ENCODE measurements around the gene ARL2BP. TPM values are rescaled to one million over a fixed set of nuclear protein-coding genes. Genes with fewer than 3 reads are reported as not detected.
A peak's percentile ranks its signal among the peaks of the same experiment; 100 is the strongest.
"Not testable (repeated sequence)": the region's sequence is repeated elsewhere in the genome, so short reads cannot be mapped to it uniquely, and the experiment has no call there.

ARL2BP gene
- 60.3 TPM for total RNA-seq
- long read RNA-seq, transcript ARL2BP-201 (6 exons, 2,130 nt): major isoform, 88 of 108 reads
- long read RNA-seq, partial matches to known transcripts: 3 of 108 reads
- long read RNA-seq, other reads (novel, unspliced or antisense): 15 of 108 reads

DNA sequence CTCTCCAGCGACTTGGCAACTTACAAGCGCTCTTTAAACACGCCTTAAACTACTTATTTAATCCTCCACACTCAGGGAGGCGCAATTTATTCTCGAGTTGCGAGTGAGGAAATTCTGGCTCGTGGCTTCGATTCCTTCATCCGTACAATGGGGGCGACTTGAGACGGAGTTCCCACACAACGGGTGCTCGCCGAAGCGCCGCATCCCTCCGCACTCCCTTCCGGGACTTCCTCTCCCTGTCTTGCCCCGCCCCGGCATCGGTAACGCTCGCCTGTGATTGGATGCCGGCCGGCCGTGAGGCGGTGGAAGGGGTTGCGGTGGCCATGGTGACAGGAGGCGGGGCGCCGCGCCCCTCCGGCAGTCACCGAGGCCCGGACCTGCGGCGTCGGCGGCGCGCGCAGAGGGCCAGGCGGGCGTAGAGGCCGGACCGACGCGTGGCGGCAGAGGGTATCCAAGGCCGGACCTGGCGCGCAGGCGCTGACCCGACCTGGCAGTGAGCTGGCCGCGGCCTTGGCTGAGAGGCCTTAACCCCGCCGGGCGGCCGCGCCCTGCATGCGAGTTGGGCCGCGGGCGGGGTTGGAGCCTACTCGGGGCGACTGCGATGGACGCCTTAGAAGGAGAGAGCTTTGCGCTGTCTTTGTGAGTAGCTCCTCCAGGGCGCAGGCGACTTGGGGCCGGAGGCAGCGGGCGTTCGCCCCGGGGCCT lies at the start of gene ARL2BP:
TSS of gene ARL2BP (plus strand) at position 493 of the 705 bp plus-strand sequence. CDS start at position 602, 109 bp downstream.
- peak; percentile 99 for DNase-seq
- intact Hi-C loops (cut with micrococcal nuclease): no loop called here
- peak; percentile 99 for ATAC-seq

DNA sequence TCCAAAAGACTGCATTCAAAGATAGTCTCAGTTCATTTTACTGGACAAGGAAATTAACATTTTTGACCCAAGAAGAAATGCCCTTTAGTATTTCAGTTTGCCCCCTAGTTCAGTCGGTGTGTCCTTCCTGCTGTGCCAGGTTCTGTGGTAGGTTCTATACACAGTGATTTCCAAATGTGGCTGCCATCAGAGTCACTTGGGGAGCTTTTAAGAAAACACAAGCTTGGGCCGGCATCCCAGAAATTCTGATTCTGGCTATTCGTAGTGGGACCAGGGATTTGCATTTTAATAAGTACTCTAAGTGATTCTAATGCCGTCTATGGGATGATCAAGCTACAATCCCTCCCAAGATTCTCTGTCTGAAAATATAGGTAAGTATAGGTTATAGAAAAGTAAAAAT lies 48.8 kb upstream of the ARL2BP start:
- DNase-seq (no peak), ATAC-seq (no peak)
- intact Hi-C loops (cut with micrococcal nuclease): no loop called here

DNA sequence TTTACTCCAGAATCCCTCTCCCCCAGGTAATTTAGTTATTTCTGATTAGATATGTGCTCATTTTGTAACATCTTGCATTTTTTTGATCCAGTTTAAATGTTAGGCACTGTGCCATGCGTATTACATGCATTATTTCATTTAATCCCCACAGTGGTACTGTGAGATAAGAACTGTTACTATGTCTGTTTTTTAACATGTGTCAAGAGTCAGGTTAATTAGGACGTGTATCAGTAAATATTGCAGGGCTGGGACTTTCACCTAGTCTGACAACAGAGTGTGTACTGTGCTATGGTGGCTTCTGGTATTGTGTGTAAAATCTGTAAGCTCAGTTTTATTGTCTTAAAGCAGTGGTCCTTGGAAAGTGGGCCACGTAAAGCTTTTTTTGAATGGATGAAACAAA lies 48.3 kb upstream of the ARL2BP start:
- DNase-seq (no peak), ATAC-seq (no peak)
- intact Hi-C loops (cut with micrococcal nuclease): no loop called here

DNA sequence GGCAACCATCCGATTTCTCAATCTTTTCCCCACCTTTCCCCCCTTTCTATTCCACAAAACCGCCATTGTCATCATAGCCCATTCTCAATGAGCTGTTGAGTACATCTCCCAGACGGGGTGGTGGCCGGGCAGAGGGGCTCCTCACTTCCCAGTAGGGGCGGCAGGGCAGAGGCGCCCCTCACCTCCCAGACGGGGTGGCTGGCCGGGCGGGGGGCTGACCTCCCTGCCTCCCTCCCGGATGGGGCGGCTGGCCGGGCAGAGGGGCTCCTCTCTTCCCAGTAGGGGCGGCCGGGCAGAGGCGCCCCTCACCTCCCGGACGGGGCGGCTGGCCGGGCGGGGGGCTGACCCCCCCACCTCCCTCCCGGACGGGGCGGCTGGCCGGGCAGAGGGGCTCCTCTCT lies 44.7 kb upstream of the ARL2BP start:
- DNase-seq; intact Hi-C loops (cut with micrococcal nuclease); ATAC-seq: not testable (repeated sequence)

DNA sequence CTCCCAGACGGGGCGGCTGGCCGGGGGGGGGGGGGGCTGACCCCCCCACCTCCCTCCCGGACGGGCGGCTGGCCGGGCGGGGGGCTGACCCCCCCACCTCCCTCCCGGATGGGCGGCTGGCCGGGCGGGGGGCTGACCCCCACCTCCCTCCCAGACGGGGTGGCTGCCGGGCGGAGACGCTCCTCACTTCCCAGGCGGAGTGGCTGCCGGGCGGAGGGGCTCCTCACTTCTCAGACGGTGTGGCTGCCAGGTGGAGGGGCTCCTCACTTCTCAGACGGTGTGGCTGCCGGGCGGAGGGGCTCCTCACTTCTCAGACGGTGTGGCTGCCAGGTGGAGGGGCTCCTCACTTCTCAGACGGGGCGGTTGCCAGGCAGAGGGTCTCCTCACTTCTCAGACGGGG lies 44.1 kb upstream of the ARL2BP start:
- ATAC-seq; intact Hi-C loops (cut with micrococcal nuclease); DNase-seq: not testable (repeated sequence)

DNA sequence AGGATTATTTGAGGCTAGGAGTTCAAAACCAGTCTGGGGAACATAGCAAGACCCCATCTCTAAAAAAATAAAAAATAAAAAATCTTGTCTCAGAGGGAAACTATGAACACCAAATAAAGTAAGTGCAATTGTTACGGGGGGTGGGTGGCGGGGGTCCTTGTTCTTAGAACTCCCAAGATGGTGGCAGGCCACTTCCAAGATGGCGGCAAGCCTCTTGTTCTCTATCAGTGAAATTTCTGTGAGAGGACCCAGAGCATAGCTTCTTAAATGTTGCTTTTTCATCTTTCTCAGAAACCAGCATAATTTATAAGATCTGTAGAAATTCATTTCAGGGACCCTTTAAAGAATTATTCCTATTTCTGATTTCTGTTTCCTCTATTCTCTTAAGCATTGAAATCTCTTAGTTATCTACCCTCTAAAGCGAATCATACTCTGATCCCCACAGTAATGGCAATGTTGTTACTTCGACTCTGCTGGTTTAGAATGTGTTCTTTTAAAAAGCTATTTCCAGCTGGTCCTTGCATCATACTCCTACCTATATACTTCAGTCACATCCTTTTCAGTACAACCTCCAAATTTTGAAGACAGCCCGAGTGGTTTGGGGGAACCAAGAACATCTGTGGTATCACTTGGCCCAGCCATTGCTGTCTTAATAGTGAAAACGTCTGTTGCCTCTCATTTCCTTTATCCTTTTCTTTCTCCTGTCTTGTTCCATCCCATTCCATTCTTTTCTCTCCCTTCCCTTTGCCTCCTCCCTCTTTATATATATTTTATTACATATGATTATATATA lies 42.8 kb upstream of the ARL2BP start:
- DNase-seq (no peak), ATAC-seq (no peak)
- intact Hi-C loops (cut with micrococcal nuclease): no loop called here

DNA sequence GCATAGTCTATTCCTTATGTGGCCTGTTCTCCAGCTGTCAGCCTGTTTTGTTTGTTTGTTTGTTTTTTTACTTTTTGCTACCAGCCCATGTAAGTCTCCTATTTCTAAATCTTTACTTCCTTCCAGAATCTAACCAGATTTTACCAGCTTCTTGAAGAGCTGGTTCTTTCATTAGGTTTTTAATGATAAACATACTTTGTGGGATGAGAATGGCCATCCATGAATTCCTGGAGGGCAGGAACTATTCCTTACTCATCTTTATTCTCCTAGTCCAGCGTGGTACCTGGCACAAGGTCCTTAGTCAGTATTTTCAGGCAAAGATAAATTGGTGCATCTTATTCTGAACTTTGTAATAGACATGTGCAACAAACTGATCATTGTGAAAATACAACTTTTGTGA lies 41.6 kb upstream of the ARL2BP start:
- intact Hi-C loops (cut with micrococcal nuclease): no loop called here
- DNase-seq: no peak
- ATAC-seq: no peak

DNA sequence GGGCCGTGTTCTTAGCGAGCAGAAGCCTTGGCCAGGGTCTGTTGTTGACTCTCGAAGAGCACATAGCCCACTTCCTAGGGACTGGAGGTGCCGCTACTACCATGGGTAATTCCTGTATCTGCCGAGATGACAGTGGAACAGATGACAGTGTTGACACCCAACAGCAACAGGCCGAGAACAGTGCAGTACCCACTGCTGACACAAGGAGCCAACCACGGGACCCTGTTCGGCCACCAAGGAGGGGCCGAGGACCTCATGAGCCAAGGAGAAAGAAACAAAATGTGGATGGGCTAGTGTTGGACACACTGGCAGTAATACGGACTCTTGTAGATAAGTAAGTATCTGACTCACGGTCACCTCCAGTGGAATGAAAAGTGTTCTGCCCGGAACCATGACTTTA lies 40.4 kb upstream of the ARL2BP start:
- intact Hi-C loops (cut with micrococcal nuclease): no loop called here
- no peak for DNase-seq
- no peak for ATAC-seq

DNA sequence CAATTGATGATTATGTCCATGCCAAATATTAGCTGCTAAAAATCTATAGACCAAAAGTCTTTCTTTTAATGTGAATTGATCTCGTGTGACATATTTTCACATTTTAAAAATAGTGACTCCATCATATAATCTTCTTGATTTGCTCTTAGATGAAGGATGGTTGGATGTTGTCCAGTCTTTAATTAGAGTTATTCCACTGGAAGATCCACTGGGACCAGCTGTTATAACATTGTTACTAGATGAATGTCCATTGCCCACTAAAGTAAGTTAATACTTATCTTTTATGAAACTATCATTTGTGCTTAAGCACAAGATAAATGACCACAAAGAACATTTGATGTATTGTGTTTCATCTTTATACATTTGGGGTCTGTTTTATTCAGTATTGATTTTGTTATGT lies 36.1 kb upstream of the ARL2BP start:
- intact Hi-C loops (cut with micrococcal nuclease): no loop called here
- ATAC-seq: no peak
- no peak for DNase-seq

DNA sequence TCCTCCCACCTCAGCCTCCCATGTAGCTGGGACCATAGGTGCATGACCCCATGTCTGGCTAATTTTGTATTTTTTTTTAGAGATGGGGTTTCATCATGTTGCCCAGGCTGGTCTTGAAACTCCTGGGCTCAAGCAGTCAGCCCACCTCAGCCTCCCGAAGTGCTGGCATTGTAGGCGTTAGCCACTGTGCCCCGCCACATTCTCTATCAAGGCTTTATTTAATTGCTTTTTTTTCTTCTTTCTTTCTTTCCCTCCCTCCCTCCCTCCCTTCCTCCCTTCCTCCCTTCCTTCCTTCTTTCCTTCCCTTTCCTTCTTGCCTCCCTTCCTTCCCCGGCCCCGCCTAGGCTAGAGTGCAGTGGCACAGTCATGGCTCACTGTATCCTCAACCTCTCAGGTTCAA lies 35.3 kb upstream of the ARL2BP start:
- intact Hi-C loops (cut with micrococcal nuclease): no loop called here

DNA sequence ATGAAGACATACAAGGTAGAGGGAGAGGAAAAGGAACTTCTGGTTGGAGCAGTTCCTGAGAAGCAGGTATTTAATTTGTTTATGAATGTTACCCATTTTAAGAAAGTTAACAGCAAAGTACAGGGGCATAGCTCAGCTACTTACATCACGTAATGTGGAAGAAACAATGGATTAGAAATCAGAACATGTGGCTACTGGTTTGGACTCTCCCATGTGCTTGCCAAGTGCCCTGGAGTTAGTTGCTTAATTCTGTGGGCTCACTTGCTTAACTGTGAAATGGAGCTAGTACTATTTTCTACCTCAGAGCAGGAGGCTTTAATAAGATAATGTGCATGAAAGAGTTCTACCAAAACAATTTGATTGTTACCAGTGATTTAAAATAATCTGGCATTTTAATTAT lies 31.6 kb upstream of the ARL2BP start:
- intact Hi-C loops (cut with micrococcal nuclease): no loop called here
- ATAC-seq (no peak), DNase-seq (no peak)

More for the DNA sequence above, 35.3 kb upstream of the ARL2BP start:
- DNase-seq: no peak
- ATAC-seq: no peak

DNA sequence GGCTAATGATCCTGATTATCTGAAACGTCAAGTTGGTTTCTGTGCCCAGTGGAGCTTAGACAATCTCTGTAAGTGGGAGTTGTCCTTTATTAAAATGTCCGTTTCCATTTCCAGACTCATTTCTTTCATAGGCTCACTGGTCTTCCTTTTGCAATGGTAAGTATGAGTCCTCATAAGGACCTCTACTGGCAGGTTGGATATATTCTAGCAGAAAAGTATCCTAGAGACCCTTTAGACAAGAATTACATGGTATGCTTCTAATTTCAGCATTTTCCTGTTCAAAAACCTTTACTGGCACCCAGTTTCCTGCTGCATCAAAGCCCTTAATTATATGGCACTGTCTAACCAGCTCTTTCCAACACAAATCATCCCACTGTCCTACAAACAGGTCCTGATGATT lies 28.1 kb upstream of the ARL2BP start:
- DNase-seq (no peak), ATAC-seq (no peak)
- intact Hi-C loops (cut with micrococcal nuclease): no loop called here

DNA sequence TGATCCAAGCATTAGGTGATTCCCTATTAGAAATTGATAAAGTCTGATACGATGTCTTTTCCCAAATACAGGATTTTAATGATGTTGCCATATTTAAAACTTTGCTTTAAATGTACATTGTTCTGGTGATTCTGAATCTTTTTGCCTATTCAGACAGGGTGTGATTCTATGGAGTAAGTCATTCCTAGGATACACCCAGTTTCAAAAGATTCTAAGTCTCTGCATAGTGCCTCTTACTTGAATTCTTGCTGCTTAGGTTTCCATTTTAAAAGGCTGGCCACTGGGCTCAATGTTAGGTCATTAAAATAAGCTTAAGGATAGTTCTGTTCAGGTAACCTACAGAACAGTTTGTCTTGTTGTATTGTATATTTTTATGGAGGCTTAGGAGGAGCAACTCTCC lies 22.0 kb upstream of the ARL2BP start:
- DNase-seq (no peak), ATAC-seq (no peak)
- intact Hi-C loops (cut with micrococcal nuclease): no loop called here

DNA sequence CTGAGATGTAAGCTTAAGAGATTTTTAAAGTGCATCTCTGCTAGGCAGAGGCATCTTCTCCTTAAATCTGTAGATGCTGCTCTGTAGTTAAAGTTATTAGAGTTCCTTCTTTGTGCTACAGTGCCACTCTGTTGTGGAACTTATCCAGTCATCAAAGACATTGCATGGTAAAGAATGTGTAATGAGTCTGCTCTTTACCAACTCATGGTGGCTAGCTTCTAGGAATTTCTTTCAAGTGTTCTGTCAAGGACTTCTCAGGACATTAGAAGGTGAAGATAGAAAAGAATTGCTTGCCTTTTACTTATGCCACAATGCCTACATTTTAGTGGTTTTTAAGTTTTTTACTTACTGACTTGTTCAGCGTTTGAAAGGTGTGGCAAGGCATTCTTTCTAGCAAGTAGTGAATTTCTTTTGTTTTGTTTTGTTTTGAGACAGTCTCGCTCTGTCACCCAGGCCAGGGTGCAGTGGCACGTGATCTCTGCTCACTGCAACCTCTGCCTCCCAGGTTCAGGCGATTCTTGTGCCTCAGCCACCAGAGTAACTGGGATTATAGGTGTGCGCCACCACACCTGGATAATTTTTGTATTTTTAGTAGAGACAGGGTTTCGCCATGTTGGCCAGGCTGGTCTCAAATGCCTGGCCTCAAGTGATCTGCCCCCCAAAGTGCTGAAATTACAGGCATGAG lies 20.3 kb upstream of the ARL2BP start:
- DNase-seq (no peak), ATAC-seq (no peak)
- intact Hi-C loops (cut with micrococcal nuclease): no loop called here

DNA sequence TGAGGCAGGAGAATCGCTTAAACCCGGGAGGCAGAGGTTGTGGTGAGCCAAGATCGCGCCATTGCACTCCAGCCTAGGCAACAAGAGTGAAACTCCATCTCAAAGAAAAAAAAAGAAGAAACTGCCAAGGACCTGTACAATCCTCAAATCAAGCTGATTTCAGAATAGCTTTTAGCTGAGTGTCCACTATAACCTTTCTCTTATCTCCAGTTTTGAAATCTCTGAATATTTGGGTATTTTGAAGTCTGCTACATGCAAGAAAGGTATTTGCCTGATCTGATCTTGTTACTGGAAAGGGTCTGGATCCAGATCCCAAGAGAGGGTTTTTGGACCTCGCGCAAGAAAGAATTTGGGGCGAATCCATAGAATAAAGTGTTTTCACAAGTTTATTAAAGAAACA lies 19.1 kb upstream of the ARL2BP start:
- no peak for DNase-seq
- intact Hi-C loops (cut with micrococcal nuclease): no loop called here

DNA sequence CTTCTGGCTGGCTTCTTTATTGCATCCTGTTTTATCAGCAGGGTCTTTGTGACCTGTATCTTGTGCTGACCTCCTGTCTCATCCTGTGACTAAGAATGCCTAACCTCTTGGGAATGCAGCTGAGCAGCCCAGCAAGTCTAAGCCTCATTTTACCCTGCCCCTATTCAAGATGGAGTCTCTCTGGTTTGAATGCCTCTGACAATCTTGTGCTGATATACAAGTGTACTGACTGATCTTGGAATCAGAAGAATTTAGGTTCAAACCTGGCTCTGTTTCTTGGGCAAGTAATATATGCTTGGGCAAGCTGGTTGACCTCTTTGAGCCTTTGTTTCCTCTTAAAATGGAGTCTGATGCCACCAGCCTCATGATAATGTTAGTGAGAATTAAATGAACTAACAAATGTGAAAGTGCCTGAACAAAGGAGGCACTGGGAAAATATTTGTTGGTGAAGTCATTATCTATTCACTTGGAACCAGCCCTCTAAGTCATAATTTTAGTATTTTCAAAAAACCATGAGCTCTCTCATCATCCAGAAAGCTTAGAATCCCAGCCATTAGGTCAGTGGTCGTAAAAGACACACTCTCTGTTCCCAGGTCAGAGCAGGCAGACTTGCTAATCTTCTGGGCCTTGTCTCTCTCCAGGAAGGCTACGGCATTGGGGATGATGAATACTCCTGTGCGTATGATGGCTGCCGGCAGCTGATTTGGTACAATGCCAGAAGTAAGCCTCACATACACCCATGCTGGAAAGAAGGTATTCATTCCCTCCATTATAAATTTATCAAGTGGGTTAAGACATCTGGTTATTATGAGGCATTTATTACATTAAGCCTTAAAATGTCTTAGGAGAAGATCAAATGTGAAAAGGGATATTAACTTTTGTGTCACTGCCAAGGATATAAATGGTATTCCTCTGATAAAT lies 18.1 kb upstream of the ARL2BP start:
- no peak for DNase-seq
- no peak for ATAC-seq
- intact Hi-C loops (cut with micrococcal nuclease): no loop called here

More for the DNA sequence above, 19.1 kb upstream of the ARL2BP start:
- ATAC-seq: no peak

DNA sequence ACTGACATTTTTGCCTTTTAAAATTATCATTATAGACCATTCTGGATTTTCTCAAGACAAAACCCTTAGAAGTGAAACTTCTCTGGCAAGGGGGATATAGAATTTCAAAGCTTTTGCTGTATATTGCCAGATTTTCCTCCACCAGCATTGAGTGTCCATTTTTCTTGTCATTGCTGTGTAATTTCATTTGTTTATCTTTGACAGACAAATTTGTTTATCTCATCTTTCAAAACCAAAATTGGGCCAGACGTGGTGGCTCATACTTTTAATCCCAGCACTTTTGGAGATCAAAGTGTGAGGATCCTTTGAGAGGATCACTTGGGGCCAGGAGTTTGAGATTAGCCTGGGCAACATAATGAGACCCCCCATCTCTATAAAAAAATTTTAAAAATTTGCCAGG lies 16.0 kb upstream of the ARL2BP start:
- no peak for ATAC-seq
- no peak for DNase-seq
- intact Hi-C loops (cut with micrococcal nuclease): no loop called here

DNA sequence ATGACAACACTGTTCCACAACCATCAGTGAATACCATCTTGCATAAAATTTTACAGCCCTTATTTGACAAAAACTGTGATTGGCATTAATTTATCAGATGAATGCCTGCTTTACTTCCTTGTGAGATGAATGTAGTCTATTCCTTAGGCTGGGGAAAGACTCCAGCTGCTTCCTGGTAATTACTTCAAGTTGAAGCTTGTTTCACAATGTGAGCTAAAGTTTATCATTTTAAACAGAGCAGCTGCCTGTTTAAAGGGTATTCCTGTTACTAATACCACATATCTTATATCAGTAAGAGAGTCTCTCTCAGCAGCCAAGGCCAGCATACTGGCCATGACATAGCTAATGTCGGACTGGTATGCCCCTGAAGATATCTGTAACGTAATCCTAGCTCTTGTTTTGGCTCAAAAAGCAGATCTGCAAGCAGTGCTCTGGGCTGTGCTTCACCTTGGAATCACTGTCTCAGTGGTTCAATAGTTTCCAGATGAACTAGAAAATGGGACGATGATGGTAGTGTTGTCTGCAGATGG lies 13.2 kb upstream of the ARL2BP start:
- intact Hi-C loops (cut with micrococcal nuclease): no loop called here
- DNase-seq (no peak), ATAC-seq (no peak)
